PC-9 (cell line): Measurements from ENCODE around the gene PCDHAC1. TPM values are rescaled to one million over a fixed set of nuclear protein-coding genes. Genes with fewer than 3 reads are reported as not detected.

ENCODE experiments used
- BruUV-seq: library from RNA; stranded (reverse); fragments of 400-500 nt; replicated peaks from 2 replicates; lab custom pipeline; 2021; lab: Mats Ljungman, UMichigan
- CTCF ChIA-PET: fragments of 300-600 bp; sonication (Branson Sonifier 250); formaldehyde crosslinking; loops from one replicate; lab custom pipeline; 2022; ENCODE audit warnings: antibody characterized with exemption; lab: Charles Lee
- POLR2A ChIA-PET: fragments of 300-600 bp; sonication (Branson Sonifier 250); formaldehyde crosslinking; loops from one replicate; lab custom pipeline; 2022; ENCODE audit warnings: antibody characterized with exemption; ENCODE audit not compliant: unreplicated experiment; lab: Charles Lee
- DNase-seq, 2 experiments: peaks; one replicate each; pipeline versions ENCODE4 v3.0.0 to v3.0.0-alpha.2; 2015 to 2022; ENCODE audit warnings: mixed read lengths in 1 of 2
- H2AFZ ChIP-seq: fragments of 200-600 bp; sonication (generic); 2 replicates; pipeline ENCODE4 v1.8.1; 2017; ENCODE audit warnings: antibody characterized with exemption
- H3F3A ChIP-seq: fragments of 200-600 bp; sonication (generic); 2 replicates; pipeline ENCODE4 v1.8.1; 2017; ENCODE audit warnings: antibody characterized with exemption, mild to moderate bottlenecking, low read depth; ENCODE audit not compliant: insufficient read depth
- H3K27ac ChIP-seq: fragments of 200-600 bp; sonication (generic); 2 replicates; pipeline ENCODE4 v1.6.1; 2016; ENCODE audit warnings: mixed run types
- H3K27me3 ChIP-seq: fragments of 200-600 bp; sonication (generic); 2 replicates; pipeline ENCODE4 v1.6.1; 2016; ENCODE audit warnings: low read depth, mixed run types; ENCODE audit not compliant: insufficient read depth
- H3K36me3 ChIP-seq: fragments of 200-600 bp; sonication (generic); 2 replicates; pipeline ENCODE4 v1.6.1; 2016; ENCODE audit warnings: low read depth, mixed run types
- H3K4me1 ChIP-seq: fragments of 200-600 bp; sonication (generic); replicated peaks from 2 replicates; pipeline ENCODE4 v1.6.1; 2016; ENCODE audit warnings: mixed run types; ENCODE audit not compliant: insufficient read depth
- H3K4me2 ChIP-seq: fragments of 200-600 bp; sonication (generic); 2 replicates; pipeline ENCODE4 v1.6.1; 2017; ENCODE audit warnings: mixed run types
- H3K4me3 ChIP-seq: fragments of 200-600 bp; sonication (generic); 2 replicates; pipeline ENCODE4 v1.6.1; 2016; ENCODE audit warnings: mixed run types
- H3K79me2 ChIP-seq: fragments of 200-600 bp; sonication (generic); 2 replicates; pipeline ENCODE4 v1.6.1; 2017; ENCODE audit warnings: low read depth, mixed run types
- H3K9me2 ChIP-seq: fragments of 200-600 bp; sonication (generic); 2 replicates; pipeline ENCODE4 v1.8.1; 2017; ENCODE audit warnings: mild to moderate bottlenecking; ENCODE audit not compliant: insufficient read depth
- H3K9me3 ChIP-seq: fragments of 200-600 bp; sonication (generic); 2 replicates; pipeline ENCODE4 v1.8.1; 2016; ENCODE audit warnings: low read depth; ENCODE audit not compliant: insufficient read depth
- H4K20me1 ChIP-seq: fragments of 200-600 bp; sonication (generic); 2 replicates; pipeline ENCODE4 v1.8.1; 2017; ENCODE audit not compliant: insufficient read depth
- EZH2 ChIP-seq: fragments of 200-600 bp; sonication (generic); IDR thresholded peaks from 2 replicates; pipeline ENCODE4 v1.8.0; 2017; ENCODE audit warnings: antibody characterized with exemption, low read depth
- intact Hi-C: fragments of 100-400 bp; cut with micrococcal nuclease; formaldehyde crosslinking; loops from one replicate; pipeline ENCODE4 v1.10.0; 2022; ENCODE audit not compliant: unreplicated experiment
- total RNA-seq: library from RNA; stranded (reverse); gene quantifications from 2 replicates; pipeline ENCODE4 v1.2.3, GENCODE V29; 2021
- TF ChIP-seq, protein P1 (sequence below): fragments of 200-600 bp; sonication (generic); conservative IDR thresholded peaks from 2 replicates; pipeline ENCODE4 v1.6.1; 2017; ENCODE audit warnings: mixed run types, antibody characterized with exemption, mild to moderate bottlenecking, moderate library complexity

Gene PCDHAC1
- total RNA-seq, 1 experiment from 2014 or later: 0.90 TPM

DNA sequence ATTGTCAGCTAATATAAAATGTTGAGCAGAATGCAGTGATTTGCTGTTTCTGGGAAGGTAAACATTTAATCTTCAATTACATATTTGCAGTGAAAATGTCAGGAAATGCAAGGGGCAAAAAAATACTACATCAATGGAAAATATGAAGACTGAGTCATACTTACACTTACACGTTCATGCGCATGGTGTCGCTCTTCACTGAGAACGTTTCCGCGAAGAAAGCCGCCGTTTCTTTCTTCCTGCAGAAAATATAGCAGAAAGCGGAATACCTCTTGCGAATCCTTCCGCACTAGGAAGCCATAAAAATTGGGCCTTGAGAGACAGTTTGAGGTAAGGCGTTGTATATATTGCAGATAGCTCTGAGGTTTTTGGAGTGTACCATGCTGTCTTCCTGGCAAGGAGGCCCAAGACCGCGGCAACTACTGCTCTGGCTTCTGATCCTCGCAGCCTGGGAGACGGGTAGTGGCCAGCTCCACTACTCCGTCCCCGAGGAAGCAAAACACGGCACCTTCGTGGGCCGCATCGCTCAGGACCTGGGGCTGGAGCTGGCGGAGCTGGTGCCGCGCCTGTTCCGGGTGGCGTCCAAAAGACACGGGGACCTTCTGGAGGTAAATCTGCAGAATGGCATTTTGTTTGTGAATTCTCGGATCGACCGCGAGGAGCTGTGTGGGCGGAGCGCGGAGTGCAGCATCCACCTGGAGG lies 44.1 kb upstream of the PCDHAC1 start, which contains the start of gene PCDHA13:
Gene PCDHA13 (plus strand): TSS at position 236 of the 702 bp plus-strand sequence. CDS start 145 bp downstream, at position 381.
- Histone ChIP-seq H3K79me2 (no peaks in the 10 kb centered on the region), H3K4me3 (no peak within 1 kb of the TSS), H3K4me1 (no peaks in the 10 kb centered on the region), H2AFZ (no peak within 1 kb of the TSS), H3K27me3 (no peaks in the 10 kb centered on the region), H3F3A (no peaks in the 10 kb centered on the region), H3K36me3 (no peaks in the 10 kb centered on the region), H3K27ac (no peak within 1 kb of the TSS), H3K4me2 (no peak within 1 kb of the TSS), H3K9me3 (peaks cover 6% of the 10 kb centered on the region), H4K20me1 (no peaks in the 10 kb centered on the region), H3K9me2 (no peaks in the 10 kb centered on the region; the same call in 1 of the 2 replicates)
- ChIA-PET POLR2A (no interaction called here), CTCF (interaction anchor here (0.9 kb wide), 1 partner anchor 158 kb away, joined by 5 read pairs; no protein-coding TSS in a partner anchor)
- TF ChIP-seq, protein P1, sequence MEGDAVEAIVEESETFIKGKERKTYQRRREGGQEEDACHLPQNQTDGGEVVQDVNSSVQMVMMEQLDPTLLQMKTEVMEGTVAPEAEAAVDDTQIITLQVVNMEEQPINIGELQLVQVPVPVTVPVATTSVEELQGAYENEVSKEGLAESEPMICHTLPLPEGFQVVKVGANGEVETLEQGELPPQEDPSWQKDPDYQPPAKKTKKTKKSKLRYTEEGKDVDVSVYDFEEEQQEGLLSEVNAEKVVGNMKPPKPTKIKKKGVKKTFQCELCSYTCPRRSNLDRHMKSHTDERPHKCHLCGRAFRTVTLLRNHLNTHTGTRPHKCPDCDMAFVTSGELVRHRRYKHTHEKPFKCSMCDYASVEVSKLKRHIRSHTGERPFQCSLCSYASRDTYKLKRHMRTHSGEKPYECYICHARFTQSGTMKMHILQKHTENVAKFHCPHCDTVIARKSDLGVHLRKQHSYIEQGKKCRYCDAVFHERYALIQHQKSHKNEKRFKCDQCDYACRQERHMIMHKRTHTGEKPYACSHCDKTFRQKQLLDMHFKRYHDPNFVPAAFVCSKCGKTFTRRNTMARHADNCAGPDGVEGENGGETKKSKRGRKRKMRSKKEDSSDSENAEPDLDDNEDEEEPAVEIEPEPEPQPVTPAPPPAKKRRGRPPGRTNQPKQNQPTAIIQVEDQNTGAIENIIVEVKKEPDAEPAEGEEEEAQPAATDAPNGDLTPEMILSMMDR: no peak
- TF ChIP-seq EZH2: no peak
- no peak for DNase-seq
- no TSS peak for BruUV-seq
- intact Hi-C loops: loop anchor here (1.0 to 5.0 kb wide), 2 partner anchors 40 to 158 kb away; no protein-coding TSS in a partner anchor

DNA sequence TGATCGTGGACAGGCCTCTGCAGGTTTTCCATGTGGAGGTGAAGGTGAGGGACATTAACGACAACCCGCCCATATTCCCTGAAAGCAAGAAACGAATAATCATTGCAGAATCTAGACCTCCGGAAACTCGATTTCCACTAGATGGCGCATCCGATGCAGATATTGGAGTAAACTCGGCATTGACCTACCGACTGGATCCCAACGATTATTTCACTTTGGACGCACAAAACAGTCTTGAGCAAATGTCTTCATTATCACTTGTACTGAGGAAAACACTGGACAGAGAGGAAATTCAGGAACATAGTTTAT lies 43.6 kb upstream of the PCDHAC1 start:
- CTCF ChIA-PET: interaction anchor here (0.9 kb wide), 1 partner anchor 157 kb away, joined by 5 read pairs; no protein-coding TSS in a partner anchor
- TF ChIP-seq, protein P1: 0 out of 2 replicates have a peak, but pooled peaks have one; percentile 26
- no peak for TF ChIP-seq EZH2
- POLR2A ChIA-PET: no interaction called here
- BruUV-seq: no TSS peak
- Histone ChIP-seq H3K27me3 (0 out of 2 replicates have a peak, but pooled peaks cover under 1% of the 10 kb centered on the region), H3K4me1 (no peaks in the 10 kb centered on the region), H3K36me3 (no peaks in the 10 kb centered on the region), H3K79me2 (no peaks in the 10 kb centered on the region), H3K4me3 (no peak overlapping the region), H3F3A (no peaks in the 10 kb centered on the region), H2AFZ (no peak overlapping the region), H3K9me3 (peaks cover 6% of the 10 kb centered on the region), H3K4me2 (no peak overlapping the region), H3K27ac (no peak overlapping the region), H3K9me2 (no peaks in the 10 kb centered on the region; the same call in 1 of the 2 replicates), H4K20me1 (no peaks in the 10 kb centered on the region)
- intact Hi-C loops: loop anchor here (1.0 to 5.0 kb wide), 2 partner anchors 40 to 158 kb away; no protein-coding TSS in a partner anchor
- no peak for DNase-seq

DNA sequence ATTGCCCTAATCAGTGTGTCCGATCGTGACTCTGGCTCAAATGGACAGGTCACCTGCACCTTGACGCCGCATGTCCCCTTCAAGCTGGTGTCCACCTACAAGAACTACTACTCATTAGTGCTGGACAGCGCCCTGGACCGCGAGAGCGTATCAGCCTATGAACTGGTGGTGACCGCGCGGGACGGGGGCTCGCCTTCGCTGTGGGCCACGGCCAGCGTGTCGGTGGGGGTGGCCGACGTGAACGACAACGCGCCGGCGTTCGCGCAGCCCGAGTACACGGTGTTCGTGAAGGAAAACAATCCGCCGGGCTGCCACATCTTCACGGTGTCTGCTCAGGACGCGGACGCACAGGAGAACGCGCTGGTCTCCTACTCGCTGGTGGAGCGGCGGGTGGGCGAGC lies 42.7 kb upstream of the PCDHAC1 start:
- H3K4me1 ChIP-seq: no peaks in the 10 kb centered on the region
- BruUV-seq: no TSS peak
- H2AFZ ChIP-seq: no peak overlapping the region
- H3K4me3 ChIP-seq: no peak overlapping the region
- intact Hi-C loops: loop anchor here (5.0 kb wide), 1 partner anchor 39 kb away; no protein-coding TSS in a partner anchor
- peaks cover 6% of the 10 kb centered on the region for H3K9me3 ChIP-seq
- no peak for DNase-seq
- CTCF ChIA-PET: no interaction called here
- H3F3A ChIP-seq: no peaks in the 10 kb centered on the region
- H3K36me3 ChIP-seq: no peaks in the 10 kb centered on the region
- no peaks in the 10 kb centered on the region for H3K79me2 ChIP-seq
- H4K20me1 ChIP-seq: no peaks in the 10 kb centered on the region
- POLR2A ChIA-PET: no interaction called here
- H3K4me2 ChIP-seq: no peak overlapping the region
- TF ChIP-seq EZH2: no peak
- TF ChIP-seq, protein P1: no peak
- no peak overlapping the region for H3K27ac ChIP-seq
- 0 out of 2 replicates have a peak, but pooled peaks cover 8% of the 10 kb centered on the region for H3K27me3 ChIP-seq
- no peaks in the 10 kb centered on the region; the same call in 1 of the 2 replicates for H3K9me2 ChIP-seq
